MCF 10A (cell line): Measurements from ENCODE around the gene ASB8. TPM values are rescaled to one million over a fixed set of nuclear protein-coding genes. Genes with fewer than 3 reads are reported as not detected.

ENCODE experiments used
- BruUV-seq: library from RNA; stranded (reverse); fragments of 400-500 nt; replicated peaks from 2 replicates; lab custom pipeline; 2021; lab: Mats Ljungman, UMichigan
- CTCF ChIA-PET: fragments of 300-600 bp; sonication (Branson Sonifier 250); formaldehyde crosslinking; extraction: SDS; loops from one replicate; lab custom pipeline; 2021; ENCODE audit warnings: antibody characterized with exemption, inconsistent platforms; lab: Yijun Ruan, JAX
- POLR2A ChIA-PET: fragments of 300-600, 350-650 bp; sonication (Branson Sonifier 250); formaldehyde crosslinking; extraction: SDS; loops from one replicate; lab custom pipeline; 2020; ENCODE audit warnings: antibody characterized with exemption, inconsistent platforms; lab: Yijun Ruan, JAX
- DNase-seq: peaks from one replicate; pipeline ENCODE4 v3.0.0-alpha.2; 2018; ENCODE audit not compliant: unreplicated experiment
- H3K27ac Mint-ChIP-seq: one replicate; pipeline ENCODE4 v1.8.0; 2022; ENCODE audit warnings: mild to moderate bottlenecking, low read depth, mixed read lengths; ENCODE audit not compliant: unreplicated experiment
- H3K27me3 Mint-ChIP-seq: one replicate; pipeline ENCODE4 v1.8.0; 2022; ENCODE audit warnings: mixed read lengths; ENCODE audit not compliant: insufficient read depth, unreplicated experiment
- H3K36me3 Mint-ChIP-seq: one replicate; pipeline ENCODE4 v1.8.0; 2022; ENCODE audit warnings: mild to moderate bottlenecking, moderate library complexity, mixed read lengths; ENCODE audit not compliant: insufficient read depth, unreplicated experiment
- H3K4me1 Mint-ChIP-seq: one replicate; pipeline ENCODE4 v1.8.0; 2022; ENCODE audit warnings: mixed read lengths; ENCODE audit not compliant: insufficient read depth, unreplicated experiment
- H3K4me3 Mint-ChIP-seq: one replicate; pipeline ENCODE4 v1.8.0; 2022; ENCODE audit warnings: mild to moderate bottlenecking, moderate library complexity, mixed read lengths; ENCODE audit not compliant: unreplicated experiment
- H3K9me3 Mint-ChIP-seq: one replicate; pipeline ENCODE4 v1.8.0; 2022; ENCODE audit warnings: mixed read lengths; ENCODE audit not compliant: unreplicated experiment
- CTCF ChIP-seq: fragments of 200-600 bp; IDR thresholded peaks from one replicate; pipeline ENCODE4 v1.8.0; 2022; ENCODE audit warnings: antibody characterized with exemption, mild to moderate bottlenecking; ENCODE audit not compliant: unreplicated experiment
- intact Hi-C: fragments of 100-400 bp; cut with micrococcal nuclease; formaldehyde crosslinking; loops from 2 replicates; pipeline ENCODE4 v1.14.1; 2022
- total RNA-seq: library from RNA; stranded (reverse); gene quantifications from 2 replicates; pipeline ENCODE4 v1.2.3, GENCODE V29; 2022

ASB8 gene
- total RNA-seq, 1 experiment from 2014 or later, result 24.0 TPM

DNA sequence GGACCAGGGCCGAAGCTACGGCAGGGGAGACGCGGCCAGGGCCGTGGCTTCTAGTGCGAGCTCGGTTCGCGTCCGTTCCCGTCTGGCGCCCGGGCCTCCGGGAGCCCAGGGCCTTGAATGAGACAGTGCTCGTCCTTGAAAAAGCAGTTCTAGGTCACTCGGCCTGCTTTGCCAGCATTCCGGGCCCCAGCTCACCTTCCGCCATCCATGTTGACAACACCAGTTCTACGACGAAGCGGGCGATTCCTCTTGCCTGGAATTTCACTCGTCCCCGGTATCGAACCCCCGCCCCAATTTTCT, 41.3 kb upstream of the ASB8 start:
- DNase-seq, result no peak

DNA sequence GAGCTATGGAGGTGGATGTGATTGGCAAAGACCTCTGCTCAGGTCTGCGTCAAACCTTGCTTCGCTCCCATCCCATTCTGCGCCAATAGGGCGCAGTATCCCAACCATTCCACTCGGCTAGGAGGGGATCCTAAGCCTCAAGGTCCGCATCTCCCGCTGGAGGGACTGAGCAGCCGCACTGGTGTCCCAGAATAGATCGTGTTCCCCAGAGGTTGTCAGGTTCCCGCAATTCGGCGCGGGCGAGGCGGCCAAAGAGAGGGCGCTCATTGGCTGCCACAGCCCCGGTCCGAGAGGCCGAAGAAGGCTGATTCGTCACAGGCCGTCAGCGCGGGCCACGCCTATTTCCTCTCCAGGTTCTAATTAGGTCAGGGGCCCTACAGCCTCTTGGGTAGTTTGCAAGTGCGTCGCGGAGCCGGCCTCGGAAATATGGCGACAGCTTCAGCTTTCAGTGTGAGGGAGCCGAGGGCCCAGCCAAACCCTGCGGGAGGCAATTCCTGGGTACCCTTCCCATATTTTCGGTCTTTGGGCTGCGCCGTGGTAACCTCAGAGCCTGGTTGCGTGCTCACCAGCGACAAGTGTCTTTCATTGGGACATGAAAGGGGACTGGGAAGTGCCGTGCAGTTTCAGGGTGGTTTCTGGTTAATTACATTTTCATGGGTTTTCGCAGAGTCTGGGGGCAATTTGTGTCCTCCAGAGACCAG, 40.8 kb upstream of the ASB8 start:
- no peak for DNase-seq
- ChIA-PET POLR2A (interaction anchor here (0.5 to 1.5 kb wide), 6 partner anchors 11 to 235 kb away, joined by 3 to 7 read pairs (median 4); partner anchors contain the start of genes ASB8 and TMEM106C), CTCF (interaction anchor here (0.6 to 4.0 kb wide), 11 partner anchors 9 to 420 kb away, joined by 3 to 30 read pairs (median 3); no protein-coding TSS in a partner anchor)
- peak; percentile 0 for TF ChIP-seq CTCF
- BruUV-seq, result no TSS peak
- Mint-ChIP-seq H3K9me3 (peaks cover 6% of the 10 kb centered on the region), H3K36me3 (no peaks in the 10 kb centered on the region), H3K4me1 (peaks cover 7% of the 10 kb centered on the region), H3K27me3 (peaks cover 56% of the 10 kb centered on the region), H3K27ac (no peak overlapping the region), H3K4me3 (peak overlapping the region; percentile 77)
- intact Hi-C loops, result no loop called here

More for the DNA sequence above, 41.3 kb upstream of the ASB8 start:
- Mint-ChIP-seq H3K4me3 (peak overlapping the region; percentile 77), H3K27me3 (peaks cover 56% of the 10 kb centered on the region), H3K36me3 (no peaks in the 10 kb centered on the region), H3K4me1 (peaks cover 7% of the 10 kb centered on the region), H3K27ac (no peak overlapping the region), H3K9me3 (peaks cover 6% of the 10 kb centered on the region)
- TSS peak; percentile 68 for BruUV-seq
- intact Hi-C loops, result no loop called here
- POLR2A ChIA-PET, result interaction anchor here (0.5 to 1.2 kb wide), 3 partner anchors 19 to 235 kb away, joined by 3 to 4 read pairs (median 3); partner anchors contain the start of genes ASB8 and TMEM106C
- no peak for TF ChIP-seq CTCF
- CTCF ChIA-PET, result interaction anchor here (0.6 to 4.0 kb wide), 8 partner anchors 10 to 420 kb away, joined by 3 to 30 read pairs (median 4); no protein-coding TSS in a partner anchor

GRCh38 chr12:48197549-48197970, 40.2 kb upstream of the ASB8 start:
- intact Hi-C loops, result no loop called here
- Mint-ChIP-seq H3K4me3 (peak overlapping the region; percentile 77), H3K27ac (no peak overlapping the region), H3K27me3 (peaks cover 51% of the 10 kb centered on the region), H3K36me3 (no peaks in the 10 kb centered on the region), H3K4me1 (peaks cover 7% of the 10 kb centered on the region), H3K9me3 (peaks cover 5% of the 10 kb centered on the region)
- BruUV-seq, result no TSS peak
- ChIA-PET CTCF (interaction anchor here (0.5 to 4.0 kb wide), 14 partner anchors 9 to 482 kb away, joined by 3 to 30 read pairs (median 3); no protein-coding TSS in a partner anchor), POLR2A (interaction anchor here (0.6 to 1.5 kb wide), 6 partner anchors 10 to 1781 kb away, joined by 3 to 7 read pairs (median 5); partner anchors contain the start of gene ASB8)
- no peak for DNase-seq
- peak; percentile 28 for TF ChIP-seq CTCF

GRCh38 chr12:48194799-48195201, 37.5 kb upstream of the ASB8 start:
- Mint-ChIP-seq H3K4me3 (no peak overlapping the region), H3K4me1 (peaks cover 7% of the 10 kb centered on the region), H3K27me3 (peaks cover 52% of the 10 kb centered on the region), H3K27ac (no peak overlapping the region), H3K36me3 (no peaks in the 10 kb centered on the region), H3K9me3 (no peaks in the 10 kb centered on the region)
- ChIA-PET POLR2A (no interaction called here), CTCF (interaction anchor here (1.4 kb wide), 1 partner anchor 10 kb away, joined by 3 read pairs; no protein-coding TSS in a partner anchor)
- BruUV-seq, result no TSS peak
- TF ChIP-seq CTCF, result no peak
- DNase-seq, result no peak
- intact Hi-C loops, result loop anchor here (5.0 kb wide), 1 partner anchor 423 kb away; no protein-coding TSS in a partner anchor
